Measurements from ENCODE around the gene EXOC1L.

- no peak for TF ChIP-seq FOXK2 (IDR thresholded peaks at IDR 0.05)
- TF ChIP-seq SP1 (IDR thresholded peaks at IDR 0.05) = no peak
Measured at GRCh38 chr4:55866973-55867574, 47.5 kb downstream of the EXOC1L start.

Data from HEK293T (cell line).